Liver (tissue), 3 donors: ENCODE measurements around the gene COL5A1.

Experiments
- CTCF ChIP-seq: fragments of 150-350 bp; IDR thresholded peaks from 2 replicates; pipeline ENCODE4 v1.5.1; 2017; ENCODE audit warnings: improper control_type of control experiment, low read depth, low read length; ENCODE audit not compliant: missing input control
- EGR1 ChIP-seq, 2 donors: IDR thresholded peaks; 2 replicates each; pipeline ENCODE4 v1.6.1; 2016 to 2018; ENCODE audit warnings: antibody characterized with exemption in 2 of 2, low read depth in 2 of 2
- GABPA ChIP-seq, 2 donors: IDR thresholded peaks in 1 of 2; conservative IDR thresholded peaks in 1 of 2; 2 replicates each; pipeline ENCODE4 v1.6.1; 2016; ENCODE audit warnings: antibody characterized with exemption in 2 of 2, mild to moderate bottlenecking in 1 of 2, moderate library complexity in 1 of 2
- HNF4G ChIP-seq: IDR thresholded peaks from 2 replicates; pipeline ENCODE4 v1.6.1; 2016; ENCODE audit warnings: antibody characterized with exemption
- JUND ChIP-seq, 2 donors: IDR thresholded peaks; 2 replicates each; pipeline ENCODE4 v1.6.1; 2016; ENCODE audit warnings: antibody characterized with exemption in 2 of 2
- RAD21 ChIP-seq, 2 donors: IDR thresholded peaks; 2 replicates each; pipeline ENCODE4 v1.6.1; 2016; ENCODE audit warnings: antibody characterized with exemption in 2 of 2, mild to moderate bottlenecking in 2 of 2
- YY1 ChIP-seq: IDR thresholded peaks from 2 replicates; pipeline ENCODE4 v1.6.1; 2016; ENCODE audit warnings: antibody characterized with exemption, mild to moderate bottlenecking
- TF ChIP-seq, protein P1 (sequence below): IDR thresholded peaks from 2 replicates; pipeline ENCODE4 v1.6.1; 2016; ENCODE audit warnings: antibody characterized with exemption
- donor health status: healthy.
- donor health status: healthy.

GRCh38 chr9:134794663-134795370 lies 153.2 kb downstream of the COL5A1 start:
- TF ChIP-seq CTCF (no peak), RAD21 (IDR thresholded peaks at IDR 0.05) (no peak), EGR1 (IDR thresholded peaks at IDR 0.05; ENCODE audit: low read depth in 2 of 2) (no peak), YY1 (no peak), GABPA (IDR thresholded peaks at IDR 0.05 in 1 of 2, conservative IDR thresholded peaks at IDR 0.05 in 1 of 2) (no peak), HNF4G (no peak), JUND (IDR thresholded peaks at IDR 0.05) (no peak)
- TF ChIP-seq, protein P1, sequence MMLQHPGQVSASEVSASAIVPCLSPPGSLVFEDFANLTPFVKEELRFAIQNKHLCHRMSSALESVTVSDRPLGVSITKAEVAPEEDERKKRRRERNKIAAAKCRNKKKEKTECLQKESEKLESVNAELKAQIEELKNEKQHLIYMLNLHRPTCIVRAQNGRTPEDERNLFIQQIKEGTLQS, result no peak
